HEK293T (cell line): Measurements from ENCODE around the gene LRRTM4.

Experiments used
- BHLHE40 ChIP-seq: fragments of 450-650 bp; IDR thresholded peaks from 2 replicates; pipeline ENCODE4 v1.6.1; 2016; ENCODE audit warnings: mild to moderate bottlenecking, moderate library complexity, borderline replicate concordance
- CTBP1 ChIP-seq: fragments of 450-650 bp; IDR thresholded peaks from 2 replicates; pipeline ENCODE4 v1.6.1; 2016; ENCODE audit warnings: borderline replicate concordance
- ELF4 ChIP-seq: fragments of 450-650 bp; IDR thresholded peaks from 2 replicates; pipeline ENCODE4 v1.6.1; 2017; ENCODE audit warnings: antibody characterized with exemption
- FOXK2 ChIP-seq: fragments of 450-650 bp; IDR thresholded peaks from 2 replicates; pipeline ENCODE4 v1.6.1; 2016; ENCODE audit warnings: mild to moderate bottlenecking
- FOXM1 ChIP-seq: fragments of 450-650 bp; IDR thresholded peaks from 2 replicates; pipeline ENCODE4 v1.6.1; 2017; ENCODE audit warnings: mild to moderate bottlenecking, borderline replicate concordance
- L3MBTL2 ChIP-seq: fragments of 450-650 bp; conservative IDR thresholded peaks from 2 replicates; pipeline ENCODE4 v1.6.1; 2016; ENCODE audit warnings: mild to moderate bottlenecking
- LEF1 ChIP-seq: fragments of 450-650 bp; IDR thresholded peaks from 2 replicates; pipeline ENCODE4 v1.6.1; 2017; ENCODE audit warnings: mild to moderate bottlenecking, borderline replicate concordance
- NFRKB ChIP-seq: fragments of 450-650 bp; IDR thresholded peaks from 2 replicates; pipeline ENCODE4 v1.6.1; 2016; ENCODE audit warnings: mild to moderate bottlenecking, moderate library complexity
- SP1 ChIP-seq: fragments of 450-650 bp; IDR thresholded peaks from 2 replicates; pipeline ENCODE4 v1.6.1; 2017
- SUZ12 ChIP-seq: fragments of 450-650 bp; IDR thresholded peaks from 2 replicates; pipeline ENCODE4 v1.6.1; 2016; ENCODE audit warnings: mild to moderate bottlenecking
- ZNF384 ChIP-seq: fragments of 450-650 bp; IDR thresholded peaks from 2 replicates; pipeline ENCODE4 v1.6.1; 2016

- TF ChIP-seq FOXK2 (no peak), SP1 (no peak), NFRKB (no peak), ZNF384 (no peak), L3MBTL2 (no peak), ELF4 (no peak), FOXM1 (no peak), BHLHE40 (no peak), LEF1 (no peak), CTBP1 (no peak), SUZ12 (no peak)
These were observed 682.4 kb downstream of the LRRTM4 start for GRCh38 chr2:76839826-76840225.
